ENCODE data around the gene CPEB1.
"Not testable (repeated sequence)": the region's sequence is repeated elsewhere in the genome, so short reads cannot be mapped to it uniquely, and the experiment has no call there.

Gene CPEB1

GRCh38 chr15:82650046-82650670 lies 3.0 kb upstream of the CPEB1 start:
- DNase-seq (ENCODE audit: low read depth): no peak
- no peak for TF ChIP-seq CTCF (IDR thresholded peaks at IDR 0.05; ENCODE audit: low read depth, low read length, missing control alignments)
- H3K4me3 ChIP-seq (ENCODE audit: low read depth, low read length): no peak overlapping the region

GRCh38 chr15:82649226-82649999 lies 2.2 kb upstream of the CPEB1 start:
- DNase-seq (ENCODE audit: low read depth): peak; percentile 5
- no peak for TF ChIP-seq CTCF (IDR thresholded peaks at IDR 0.05; ENCODE audit: low read depth, low read length, missing control alignments)
- H3K4me3 ChIP-seq (ENCODE audit: low read depth, low read length): no peak overlapping the region

DNA sequence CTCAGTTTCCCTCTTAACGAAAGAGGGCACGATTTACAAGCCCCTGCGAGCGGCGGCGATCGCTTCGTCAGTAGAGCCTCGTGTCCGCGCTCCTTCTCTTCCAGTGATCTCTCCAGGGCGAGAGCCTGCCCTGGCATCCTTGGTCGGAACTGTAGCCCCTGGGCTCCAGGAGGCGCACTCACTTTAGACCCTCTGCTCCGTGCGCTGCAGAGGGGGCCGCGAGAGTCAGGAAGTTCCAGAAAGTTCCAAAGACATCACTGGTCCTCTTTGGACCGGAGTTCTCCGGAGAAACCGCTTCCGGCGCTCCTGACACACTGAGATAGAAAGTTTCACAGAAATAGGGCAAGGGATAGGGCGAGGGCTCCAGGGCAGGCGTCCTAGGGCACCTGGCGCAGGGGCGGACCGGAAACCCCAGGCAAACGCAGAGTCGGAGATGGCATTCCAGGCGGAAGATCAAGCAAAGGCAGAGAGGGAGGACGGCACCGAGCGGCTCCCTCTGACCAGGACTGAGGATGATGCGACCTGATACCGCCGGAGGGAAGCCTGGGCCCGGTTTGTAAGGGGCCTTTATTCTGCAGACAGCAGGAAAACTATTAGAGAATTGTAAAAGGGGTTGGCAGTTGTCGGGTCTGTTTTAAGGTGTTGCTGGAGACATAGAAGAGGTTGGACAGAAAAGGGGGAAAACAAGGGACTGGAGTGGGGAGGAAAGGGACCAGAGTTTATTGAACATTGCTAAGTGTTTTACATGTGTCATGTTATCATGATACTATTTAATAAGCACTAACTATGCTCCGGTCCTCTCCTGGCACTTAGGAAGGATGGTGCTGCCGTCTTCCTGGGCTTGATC lies 1.3 kb upstream of the CPEB1 start:
- no peak for TF ChIP-seq CTCF (IDR thresholded peaks at IDR 0.05; ENCODE audit: low read depth, low read length, missing control alignments)
- H3K4me3 ChIP-seq (ENCODE audit: low read depth, low read length): peak overlapping the region; percentile 55
- no peak for DNase-seq (ENCODE audit: low read depth)

DNA sequence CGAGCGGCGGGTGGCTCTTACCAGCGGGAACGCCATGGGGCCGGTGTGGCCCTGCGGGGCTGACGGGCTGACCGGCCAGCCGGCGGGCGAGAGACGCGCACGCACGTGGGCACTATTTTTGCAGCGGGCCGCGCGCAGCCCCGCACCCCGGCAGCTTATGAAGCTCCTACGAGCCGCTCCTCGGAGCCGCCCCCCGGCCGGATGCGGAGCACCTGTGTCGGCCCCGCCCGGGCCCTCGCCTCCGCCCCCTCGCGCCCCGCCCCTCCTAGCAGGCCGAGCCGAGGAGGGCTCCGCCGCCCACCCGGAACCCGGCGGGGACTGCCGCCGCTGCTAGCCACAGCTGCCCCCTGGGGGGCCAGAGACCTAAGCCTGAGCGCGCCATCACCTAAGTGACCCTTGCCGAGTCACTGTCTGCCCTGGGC lies 683 bp upstream of the CPEB1 start:
- no peak for DNase-seq (ENCODE audit: low read depth)
- no peak for TF ChIP-seq CTCF (IDR thresholded peaks at IDR 0.05; ENCODE audit: low read depth, low read length, missing control alignments)
- peak overlapping the region; percentile 55 for H3K4me3 ChIP-seq (ENCODE audit: low read depth, low read length)

GRCh38 chr15:82646250-82647044 lies 716 bp downstream of the CPEB1 start:
- no peak for DNase-seq (ENCODE audit: low read depth)
- H3K4me3 ChIP-seq (ENCODE audit: low read depth, low read length): no peak overlapping the region
- no peak for TF ChIP-seq CTCF (IDR thresholded peaks at IDR 0.05; ENCODE audit: low read depth, low read length, missing control alignments)

DNA sequence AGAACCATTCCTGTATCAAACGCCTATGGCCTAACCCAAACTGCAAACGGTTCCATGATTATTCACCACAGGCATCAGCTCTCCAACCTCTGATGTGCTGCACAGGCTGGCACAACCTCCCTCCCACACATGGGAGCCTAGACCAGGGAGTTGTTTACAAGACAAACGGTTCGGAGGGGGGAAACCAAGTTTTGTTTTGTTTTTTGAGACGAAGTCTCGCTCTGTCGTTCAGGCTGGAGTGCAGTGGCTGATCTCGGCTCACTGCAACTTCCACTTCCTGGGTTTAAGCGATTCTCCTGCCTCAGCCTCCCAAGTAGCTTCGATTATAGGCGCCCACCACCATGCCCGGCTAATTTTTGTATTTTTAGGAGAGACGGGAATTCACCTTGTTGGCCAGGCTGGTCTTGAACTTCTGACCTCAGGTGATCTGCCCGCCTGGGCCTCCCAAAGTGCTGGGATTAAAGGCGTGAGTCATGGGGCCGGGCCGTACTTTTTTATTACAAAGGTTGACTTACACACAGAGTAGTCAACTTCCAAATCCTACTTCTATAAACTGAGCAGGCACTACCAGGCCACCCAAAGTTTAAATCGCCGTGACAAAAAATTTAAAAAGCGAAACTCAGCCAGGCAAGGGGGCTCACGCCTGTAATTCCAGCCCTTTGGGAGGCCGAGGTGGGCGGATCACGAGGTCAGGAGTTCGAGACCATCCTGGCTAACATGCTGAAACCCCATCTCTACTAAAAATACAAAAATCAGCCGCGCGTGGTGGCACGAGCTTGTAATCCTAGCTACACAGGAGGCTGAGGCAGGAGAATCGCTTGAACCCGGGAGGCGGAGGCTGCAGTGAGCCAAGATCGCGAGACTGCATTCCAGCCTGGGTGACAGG lies 2.0 kb downstream of the CPEB1 start:
- not testable (repeated sequence) for H3K4me3 ChIP-seq (ENCODE audit: low read depth, low read length)

More for the DNA sequence above, 2.0 kb downstream of the CPEB1 start:
- DNase-seq (ENCODE audit: low read depth): not testable (repeated sequence)

All from GM12864 (cell line).